Activated T-helper 2 cell treated with anti-CD3 and anti-CD28 coated beads, Interferon-gamma antibody, Interleukin-2, Interleukin-4, amounts not matched to agents 10 μg/mL and 5 μg/mL and 100 μg/mL, durations not matched to agents 14 hours and 24 hours and 36 hours (primary cell): ENCODE results near the gene PRSS12. TPM values are rescaled to one million over a fixed set of nuclear protein-coding genes. Genes with fewer than 3 reads are reported as not detected.
"Not testable (repeated sequence)": the region's sequence is repeated elsewhere in the genome, so short reads cannot be mapped to it uniquely, and the experiment has no call there.

Experiments used
- DNase-seq: peaks from one replicate; pipeline ENCODE4 v3.0.0; 2021; ENCODE audit warnings: low spot score
- H3K27ac Mint-ChIP-seq: one replicate; pipeline ENCODE4 v1.8.0; 2021; ENCODE audit warnings: mixed read lengths
- H3K27me3 Mint-ChIP-seq: one replicate; pipeline ENCODE4 v1.8.0; 2021; ENCODE audit warnings: low read depth, mixed read lengths
- H3K36me3 Mint-ChIP-seq: one replicate; pipeline ENCODE4 v1.8.0; 2021; ENCODE audit warnings: low read depth, mixed read lengths
- H3K4me1 Mint-ChIP-seq: one replicate; pipeline ENCODE4 v1.8.0; 2021; ENCODE audit warnings: low read depth, mixed read lengths
- H3K4me3 Mint-ChIP-seq: one replicate; pipeline ENCODE4 v1.8.0; 2021; ENCODE audit warnings: low read depth, mild to moderate bottlenecking, moderate library complexity, mixed read lengths
- H3K9me3 Mint-ChIP-seq: one replicate; pipeline ENCODE4 v1.8.0; 2021; ENCODE audit warnings: mixed read lengths
- intact Hi-C: fragments of 100-400 bp; cut with micrococcal nuclease; formaldehyde crosslinking; loops from one replicate; pipeline ENCODE4 v1.15.1; 2023
- total RNA-seq: library from RNA; stranded (reverse); gene quantifications from 2 replicates; pipeline ENCODE4 v1.2.3, GENCODE V29; 2022

Gene PRSS12
- total RNA-seq, 1 donor from 2014 or later = not detected

DNA sequence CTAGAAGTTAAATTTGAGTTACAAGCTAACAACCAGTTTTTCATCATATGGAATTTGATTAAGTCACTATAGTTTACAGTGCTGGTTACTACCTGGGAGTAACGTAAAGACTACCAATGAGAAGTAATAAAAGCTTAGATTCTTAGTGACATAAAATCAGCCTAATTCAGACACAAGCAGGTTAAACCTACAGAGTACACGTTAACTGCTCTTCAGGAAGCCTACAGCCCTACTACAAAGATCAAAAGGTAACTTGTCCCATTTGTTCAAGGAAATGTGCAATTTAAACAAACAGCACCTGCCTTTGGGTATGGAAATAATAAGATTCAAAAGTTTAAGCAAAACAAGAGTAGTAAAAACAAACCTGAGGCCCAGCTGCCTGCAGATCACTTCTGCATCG, 21.5 kb downstream of the PRSS12 start:
- Mint-ChIP-seq H3K27me3 (peaks cover 3% of the 10 kb centered on the region), H3K27ac (no peak overlapping the region), H3K4me3 (no peak overlapping the region), H3K36me3 (no peaks in the 10 kb centered on the region), H3K9me3 (no peaks in the 10 kb centered on the region), H3K4me1 (no peaks in the 10 kb centered on the region)
- intact Hi-C loops = no loop called here
- DNase-seq = no peak

DNA sequence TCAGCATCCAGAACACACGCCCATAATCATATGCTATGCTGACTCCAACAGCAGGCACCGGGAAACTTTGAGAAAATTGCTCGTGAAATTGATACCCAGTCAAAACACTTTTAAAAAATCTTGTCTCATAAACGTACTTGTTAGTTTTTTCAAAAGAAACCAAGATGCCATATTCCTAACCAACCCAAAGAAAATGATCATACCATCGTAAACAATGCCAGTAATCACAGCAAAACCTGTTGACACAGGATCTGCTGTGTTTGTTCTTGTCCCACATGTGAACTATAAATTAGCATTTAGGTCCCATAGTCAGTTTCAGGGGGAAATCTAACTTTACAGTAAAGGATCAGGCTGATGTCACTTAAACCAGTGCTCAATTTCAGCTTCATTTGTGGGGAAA, 23.0 kb downstream of the PRSS12 start:
- Mint-ChIP-seq H3K36me3 (no peaks in the 10 kb centered on the region), H3K4me1 (no peaks in the 10 kb centered on the region), H3K4me3 (no peak overlapping the region), H3K9me3 (no peaks in the 10 kb centered on the region), H3K27ac (no peak overlapping the region), H3K27me3 (peaks cover 5% of the 10 kb centered on the region)
- DNase-seq = no peak
- intact Hi-C loops = no loop called here

GRCh38 chr4:118327554-118328241, 25.1 kb downstream of the PRSS12 start:
- no peaks in the 10 kb centered on the region for H3K9me3 Mint-ChIP-seq
- no peak overlapping the region for H3K4me3 Mint-ChIP-seq
- H3K36me3 Mint-ChIP-seq = no peaks in the 10 kb centered on the region
- H3K27me3 Mint-ChIP-seq = peaks cover 9% of the 10 kb centered on the region
- intact Hi-C loops = no loop called here
- no peak for DNase-seq
- no peaks in the 10 kb centered on the region for H3K4me1 Mint-ChIP-seq
- no peak overlapping the region for H3K27ac Mint-ChIP-seq

DNA sequence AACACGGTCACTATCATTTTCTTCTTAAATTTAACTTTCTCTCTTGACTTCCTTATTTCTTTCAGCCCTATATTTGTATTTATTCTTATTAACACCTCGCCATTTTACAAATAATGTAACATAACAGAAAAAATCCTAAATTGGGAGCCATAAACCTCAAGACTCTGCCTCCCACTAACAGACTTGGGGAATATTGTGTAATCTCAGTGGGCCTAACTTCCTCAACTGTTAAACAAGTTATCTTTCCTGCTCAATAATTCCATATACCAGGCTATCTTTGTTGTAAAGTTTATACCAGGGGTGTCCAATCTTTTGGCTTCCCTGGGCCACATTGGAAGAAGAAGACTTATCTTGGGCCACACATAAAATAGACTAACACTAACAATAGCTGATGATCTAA, 26.2 kb downstream of the PRSS12 start:
- no peak for DNase-seq
- Mint-ChIP-seq H3K4me1 (no peaks in the 10 kb centered on the region), H3K9me3 (no peaks in the 10 kb centered on the region), H3K27me3 (peaks cover 9% of the 10 kb centered on the region), H3K4me3 (no peak overlapping the region), H3K27ac (no peak overlapping the region), H3K36me3 (no peaks in the 10 kb centered on the region)
- intact Hi-C loops = no loop called here

DNA sequence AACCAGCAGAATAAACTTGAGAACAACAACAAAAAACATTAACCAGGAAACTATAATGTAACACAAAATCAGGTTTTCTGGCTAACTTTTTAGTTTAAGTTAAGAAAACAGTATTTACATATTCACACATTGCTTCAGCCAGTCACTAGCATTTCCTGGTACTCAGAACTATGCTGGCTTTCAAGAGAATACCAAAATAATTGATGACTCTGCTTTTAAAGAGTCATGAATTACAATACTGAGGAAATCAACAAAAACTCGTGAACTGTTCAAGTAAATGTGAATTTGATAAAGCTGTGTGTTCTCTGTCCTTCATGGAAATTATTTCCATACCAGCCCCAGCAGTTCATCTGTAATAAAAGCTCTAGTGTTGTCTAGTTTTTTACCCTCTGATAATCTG, 27.4 kb downstream of the PRSS12 start:
- no peak overlapping the region for H3K4me3 Mint-ChIP-seq
- no peaks in the 10 kb centered on the region for H3K36me3 Mint-ChIP-seq
- H3K4me1 Mint-ChIP-seq = no peaks in the 10 kb centered on the region
- DNase-seq = no peak
- intact Hi-C loops = no loop called here
- no peaks in the 10 kb centered on the region for H3K9me3 Mint-ChIP-seq
- peaks cover 10% of the 10 kb centered on the region for H3K27me3 Mint-ChIP-seq
- H3K27ac Mint-ChIP-seq = no peak overlapping the region

GRCh38 chr4:118322831-118323502, 29.8 kb downstream of the PRSS12 start:
- no peaks in the 10 kb centered on the region for H3K9me3 Mint-ChIP-seq
- DNase-seq = no peak

DNA sequence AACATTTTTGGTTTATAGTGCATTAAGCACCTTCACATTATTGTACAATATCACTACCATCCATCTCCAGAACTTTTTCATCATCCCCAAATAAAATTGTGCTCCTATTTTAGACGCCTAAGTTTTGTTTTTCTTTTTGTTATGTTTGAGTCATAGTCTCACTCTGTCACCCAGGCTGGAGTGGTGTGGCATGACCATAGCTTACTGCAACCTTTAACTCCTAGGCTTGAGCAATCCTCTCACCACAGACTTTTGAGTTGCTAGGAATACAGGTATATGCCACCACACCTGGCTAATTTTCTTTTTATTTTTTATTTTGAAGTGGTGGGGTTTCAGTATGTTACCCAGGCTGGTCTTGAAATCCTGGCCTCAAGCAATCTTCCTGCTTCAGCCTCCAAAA, 33.9 kb downstream of the PRSS12 start:
- H3K4me1 Mint-ChIP-seq = no peaks in the 10 kb centered on the region
- H3K4me3 Mint-ChIP-seq = no peak overlapping the region
- DNase-seq = no peak
- H3K27me3 Mint-ChIP-seq = peaks cover 5% of the 10 kb centered on the region
- intact Hi-C loops = no loop called here
- H3K36me3 Mint-ChIP-seq = no peaks in the 10 kb centered on the region
- H3K9me3 Mint-ChIP-seq = no peaks in the 10 kb centered on the region
- H3K27ac Mint-ChIP-seq = no peak overlapping the region

More at GRCh38 chr4:118322831-118323502, 29.8 kb downstream of the PRSS12 start:
- Mint-ChIP-seq H3K27me3 (peaks cover 7% of the 10 kb centered on the region), H3K27ac (no peak overlapping the region), H3K4me3 (no peak overlapping the region), H3K36me3 (no peaks in the 10 kb centered on the region), H3K4me1 (no peaks in the 10 kb centered on the region)
- intact Hi-C loops = no loop called here

DNA sequence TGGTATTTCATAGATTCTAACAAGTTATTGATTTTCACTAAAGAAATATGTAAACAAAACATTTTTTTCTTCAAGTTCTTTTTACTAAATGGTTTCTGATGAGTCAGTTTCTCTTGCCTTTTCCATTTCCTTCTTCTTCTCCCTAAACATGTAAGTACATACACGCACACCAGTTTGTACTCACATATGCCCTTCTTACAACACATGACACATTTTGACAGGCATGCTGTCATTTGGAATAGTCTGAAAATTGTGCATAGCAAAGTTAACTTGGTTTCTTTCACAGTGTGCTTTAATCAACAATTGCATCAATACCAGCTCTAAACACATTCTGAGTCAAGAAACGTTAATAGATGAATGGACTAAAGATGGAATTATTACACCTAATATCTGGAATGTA, 35.1 kb downstream of the PRSS12 start:
- Mint-ChIP-seq H3K27ac (no peak overlapping the region), H3K36me3 (no peaks in the 10 kb centered on the region), H3K9me3 (no peaks in the 10 kb centered on the region), H3K4me3 (no peak overlapping the region), H3K27me3 (peaks cover 3% of the 10 kb centered on the region), H3K4me1 (no peaks in the 10 kb centered on the region)
- DNase-seq = no peak
- intact Hi-C loops = no loop called here

GRCh38 chr4:118314221-118314620, 38.6 kb downstream of the PRSS12 start:
- H3K9me3 Mint-ChIP-seq = no peaks in the 10 kb centered on the region
- H3K27me3 Mint-ChIP-seq = peaks cover 8% of the 10 kb centered on the region
- intact Hi-C loops = no loop called here
- H3K27ac Mint-ChIP-seq = no peak overlapping the region
- H3K36me3 Mint-ChIP-seq = no peaks in the 10 kb centered on the region
- H3K4me3 Mint-ChIP-seq = no peak overlapping the region
- no peak for DNase-seq
- no peaks in the 10 kb centered on the region for H3K4me1 Mint-ChIP-seq

DNA sequence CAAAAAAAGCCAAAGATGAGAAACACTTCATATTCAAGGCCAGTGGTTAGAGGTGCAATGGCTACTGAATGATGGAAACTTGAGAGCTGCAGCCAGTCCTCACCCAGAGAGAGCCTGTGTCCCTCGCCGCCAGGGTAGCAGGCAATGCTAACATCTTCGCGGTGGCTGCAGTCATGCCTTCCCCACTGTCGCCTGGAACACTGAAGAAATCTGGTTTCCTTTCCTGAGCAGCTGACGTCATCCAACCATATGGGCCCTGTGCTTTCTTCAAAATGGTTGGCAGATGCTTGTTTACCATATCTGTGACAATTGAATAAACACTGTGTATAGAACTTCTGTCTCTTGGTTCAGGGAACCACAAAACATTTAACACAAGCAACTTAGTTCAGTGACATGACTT, 39.7 kb downstream of the PRSS12 start:
- H3K4me1 Mint-ChIP-seq = no peaks in the 10 kb centered on the region
- H3K36me3 Mint-ChIP-seq = no peaks in the 10 kb centered on the region
- no peak overlapping the region for H3K27ac Mint-ChIP-seq
- no peak overlapping the region for H3K4me3 Mint-ChIP-seq
- peaks cover 14% of the 10 kb centered on the region for H3K27me3 Mint-ChIP-seq
- H3K9me3 Mint-ChIP-seq = no peaks in the 10 kb centered on the region
- intact Hi-C loops = no loop called here
- no peak for DNase-seq

DNA sequence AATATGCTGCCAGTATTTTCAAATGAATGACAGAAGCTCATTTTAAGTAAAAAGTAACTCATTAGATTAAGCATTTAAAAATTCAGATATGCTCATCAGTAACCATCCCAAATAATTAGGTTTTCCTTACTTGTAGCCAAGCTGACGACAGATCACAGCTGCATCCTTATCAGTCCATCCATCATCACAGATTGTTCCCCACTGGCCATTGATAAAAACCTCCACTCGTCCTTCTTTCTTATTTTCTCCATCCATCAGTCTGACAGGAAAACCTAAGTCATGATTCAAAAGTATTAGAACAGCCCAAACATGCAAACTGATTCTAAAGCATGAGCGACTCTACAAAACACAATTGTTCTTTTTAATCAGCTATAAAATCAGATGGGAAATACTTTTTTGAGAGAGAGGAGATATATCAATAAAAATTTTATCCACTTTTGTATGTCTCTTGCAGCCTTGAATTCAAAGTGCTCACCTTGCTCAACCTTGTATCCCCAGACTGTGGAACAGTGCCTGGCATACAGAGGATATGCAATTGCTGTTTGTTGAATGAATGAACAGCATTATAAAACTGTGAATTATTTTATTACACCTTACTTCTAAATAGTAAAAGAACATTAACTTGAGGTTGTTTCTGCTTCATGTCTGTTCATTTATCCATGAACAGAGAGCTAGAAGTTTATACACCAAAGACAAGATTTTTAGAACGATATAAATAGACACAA, 44.3 kb downstream of the PRSS12 start:
- intact Hi-C loops = no loop called here
- no peak for DNase-seq
- Mint-ChIP-seq H3K27me3 (peaks cover 20% of the 10 kb centered on the region), H3K27ac (no peak overlapping the region), H3K4me3 (no peak overlapping the region), H3K4me1 (no peaks in the 10 kb centered on the region), H3K36me3 (no peaks in the 10 kb centered on the region), H3K9me3 (no peaks in the 10 kb centered on the region)

GRCh38 chr4:118307643-118308042, 45.2 kb downstream of the PRSS12 start:
- Mint-ChIP-seq H3K4me3 (no peak overlapping the region), H3K27me3 (peaks cover 18% of the 10 kb centered on the region), H3K36me3 (no peaks in the 10 kb centered on the region), H3K4me1 (no peaks in the 10 kb centered on the region), H3K9me3 (no peaks in the 10 kb centered on the region), H3K27ac (no peak overlapping the region)
- DNase-seq = no peak
- intact Hi-C loops = no loop called here

DNA sequence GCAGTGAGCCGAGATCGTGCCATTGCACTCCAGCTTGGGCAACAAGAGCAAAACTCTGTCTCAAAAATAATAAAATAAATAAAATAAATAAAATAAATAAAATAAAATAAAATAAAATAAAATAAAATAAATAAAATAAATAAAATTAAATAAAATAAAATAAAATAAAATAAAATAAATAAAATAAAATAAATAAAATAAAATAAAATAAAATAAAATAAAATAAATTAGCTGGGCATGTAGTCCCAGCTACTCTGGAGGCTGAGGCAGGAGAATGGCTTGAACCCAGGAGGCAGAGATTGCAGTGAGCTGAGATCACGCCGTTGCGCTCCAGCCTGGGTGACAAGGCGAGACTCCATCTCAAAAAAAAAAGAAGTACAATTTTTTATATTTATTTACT, 53.2 kb downstream of the PRSS12 start:
- H3K36me3 Mint-ChIP-seq, H3K4me1 Mint-ChIP-seq, intact Hi-C loops, H3K4me3 Mint-ChIP-seq, H3K27ac Mint-ChIP-seq, H3K9me3 Mint-ChIP-seq, DNase-seq: not testable (repeated sequence)
- H3K27me3 Mint-ChIP-seq = peaks cover 13% of the 10 kb centered on the region
